ENCODE results near the gene TMEM17. TPM values are rescaled to one million over a fixed set of nuclear protein-coding genes. Genes with fewer than 3 reads are reported as not detected.

Gene TMEM17
- total and polyA plus RNA-seq, 2 donors (not counting 3 experiments of a cell fraction or from before 2014, with no cell fraction given): 0.91 to 2.0 TPM

- H3K4me1 ChIP-seq (ENCODE audit: control insufficient read depth, extremely low read depth, insufficient read depth, low read length): peaks cover 8% of the 10 kb centered on the region
- ChIA-PET POLR2A (no interaction called here), CTCF (interaction anchor here (1.2 to 2.1 kb wide), 3 partner anchors 12 to 248 kb away, joined by 3 to 5 read pairs (median 4); partner anchors contain the start of gene TMEM17)
- no peaks in the 10 kb centered on the region for H3K36me3 ChIP-seq (ENCODE audit: control insufficient read depth in 2 of 2, extremely low read depth in 1 of 2, insufficient read depth in 2 of 2, low read length in 2 of 2)
- H3K9me1 ChIP-seq (replicated peaks; ENCODE audit: control insufficient read depth, extremely low read depth, insufficient read depth, low read length): no peaks in the 10 kb centered on the region
- DNase-seq (ENCODE audit: low read depth, low spot score): no peak
- TF ChIP-seq POLR2AphosphoS5 (IDR thresholded peaks at IDR 0.05; ENCODE audit: insufficient read depth, low read depth, low read length) (no peak), EZH2 (IDR thresholded peaks at IDR 0.05; ENCODE audit: borderline replicate concordance, low read depth, low read length, severe bottlenecking) (no peak), FOS (IDR thresholded peaks at IDR 0.05; ENCODE audit: borderline replicate concordance, insufficient read depth, low read length) (no peak), MAX (IDR thresholded peaks at IDR 0.05; ENCODE audit: insufficient read depth, insufficient read length) (no peak), JUN (IDR thresholded peaks at IDR 0.05; ENCODE audit: borderline replicate concordance, insufficient read depth, insufficient read length, low read depth) (no peak), MYC (IDR thresholded peaks at IDR 0.05; ENCODE audit: low read depth, low read length) (no peak), GATA2 (IDR thresholded peaks at IDR 0.05; ENCODE audit: insufficient read depth, insufficient read length, low read depth, low read length) (no peak), POLR2A (IDR thresholded peaks at IDR 0.05; ENCODE audit: low read depth, low read length) (no peak), CTCF (IDR thresholded peaks at IDR 0.05; ENCODE audit: extremely low read depth in 1 of 2, insufficient read depth in 1 of 2, low read depth in 1 of 2, low read length in 2 of 2) (no peak)
- H3K9ac ChIP-seq (replicated peaks; ENCODE audit: extremely low read depth, insufficient read depth, low read length): no peak overlapping the region
- H3K4me3 ChIP-seq (replicated peaks in 1 of 3; ENCODE audit: insufficient read depth in 1 of 3, low read depth in 1 of 3, low read length in 3 of 3): no peak overlapping the region
- FAIRE-seq: no peak
- BruUV-seq (replicated peaks): no TSS peak
- intact Hi-C loops (cut with micrococcal nuclease) (no loop called here), dilution Hi-C loops (cut with MboI; ENCODE audit: extremely low pct_ligation_motif_present, low sequenced_read_pairs) (no loop called here)
- H3K27me3 ChIP-seq (ENCODE audit: control insufficient read depth in 2 of 2, insufficient read depth in 2 of 2, low read length in 2 of 2): no peaks in the 10 kb centered on the region
- H2AFZ ChIP-seq (ENCODE audit: low read depth, low read length): no peak overlapping the region
- H3K79me2 ChIP-seq (ENCODE audit: control insufficient read depth, insufficient read depth, low read length): no peaks in the 10 kb centered on the region
- no peak overlapping the region for H3K27ac ChIP-seq (ENCODE audit: insufficient read depth, low read depth, low read length)
- H4K20me1 ChIP-seq (replicated peaks; ENCODE audit: control insufficient read depth, extremely low read depth, insufficient read depth, low read length): no peaks in the 10 kb centered on the region
- no peaks in the 10 kb centered on the region for H3K9me3 ChIP-seq (replicated peaks; ENCODE audit: control insufficient read depth, insufficient read depth, low read length)
- no peak overlapping the region for H3K4me2 ChIP-seq (ENCODE audit: insufficient read depth, low read length)
Measured at GRCh38 chr2:62526531-62527381, 20.8 kb upstream of the TMEM17 start.
